H9 (cell line): Measurements from ENCODE around the gene PLAA. TPM values are rescaled to one million over a fixed set of nuclear protein-coding genes. Genes with fewer than 3 reads are reported as not detected.

Source experiments
- DNase-seq: peaks from one replicate; pipeline ENCODE4 v3.0.0-alpha.2; 2017
- H2AFZ ChIP-seq: one replicate; pipeline ENCODE4 v1.6.1; 2013; ENCODE audit warnings: mild to moderate bottlenecking, low read length, control low read depth, moderate library complexity
- H2AK5ac ChIP-seq: 2 replicates; pipeline ENCODE4 v1.6.1; 2013; ENCODE audit warnings: low read length, control low read depth, mixed read lengths; ENCODE audit not compliant: insufficient read length
- H2BK120ac ChIP-seq: one replicate; pipeline ENCODE4 v1.6.1; 2013; ENCODE audit warnings: low read depth, mild to moderate bottlenecking, low read length, control low read depth, inconsistent platforms; ENCODE audit not compliant: poor library complexity, severe bottlenecking
- H2BK12ac ChIP-seq: 2 replicates; pipeline ENCODE4 v1.6.1; 2013; ENCODE audit warnings: low read length, control low read depth, mixed read lengths, low read depth; ENCODE audit not compliant: insufficient read length
- H2BK15ac ChIP-seq: 2 replicates; pipeline ENCODE4 v1.6.1; 2013; ENCODE audit warnings: low read depth, low read length, control low read depth
- H2BK20ac ChIP-seq: one replicate; pipeline ENCODE4 v1.6.1; 2013; ENCODE audit warnings: low read depth, mild to moderate bottlenecking, low read length, control low read depth, inconsistent platforms; ENCODE audit not compliant: poor library complexity, severe bottlenecking
- H2BK5ac ChIP-seq: 2 replicates; pipeline ENCODE4 v1.6.1; 2013; ENCODE audit warnings: low read length, control low read depth, mixed read lengths; ENCODE audit not compliant: insufficient read length
- H3K14ac ChIP-seq: 2 replicates; pipeline ENCODE4 v1.6.1; 2013; ENCODE audit warnings: low read length, control low read depth; ENCODE audit not compliant: insufficient read depth
- H3K18ac ChIP-seq: 2 replicates; pipeline ENCODE4 v1.6.1; 2013; ENCODE audit warnings: low read depth, mild to moderate bottlenecking, mixed read lengths, low read length, control low read depth; ENCODE audit not compliant: insufficient read length
- H3K23ac ChIP-seq: 2 replicates; pipeline ENCODE4 v1.6.1; 2013; ENCODE audit warnings: low read length, control low read depth, mixed read lengths, low read depth; ENCODE audit not compliant: insufficient read length
- H3K23me2 ChIP-seq: 2 replicates; pipeline ENCODE4 v1.6.1; 2013; ENCODE audit warnings: low read depth, mild to moderate bottlenecking, mixed read lengths, low read length, control low read depth; ENCODE audit not compliant: insufficient read length, poor library complexity, severe bottlenecking
- H3K27ac ChIP-seq: 2 replicates; pipeline ENCODE4 v1.5.1; 2013; ENCODE audit warnings: low read length, control low read depth, mixed read lengths, low read depth; ENCODE audit not compliant: insufficient read length
- H3K27me3 ChIP-seq: 2 replicates; pipeline ENCODE4 v1.6.1; 2013; ENCODE audit warnings: low read length, control low read depth, inconsistent platforms; ENCODE audit not compliant: insufficient read depth
- H3K4ac ChIP-seq: 2 replicates; pipeline ENCODE4 v1.6.1; 2013; ENCODE audit warnings: low read depth, mild to moderate bottlenecking, control low read depth, inconsistent platforms, low read length, moderate library complexity
- H3K4me1 ChIP-seq: 2 replicates; pipeline ENCODE4 v1.6.1; 2013; ENCODE audit warnings: low read length, control low read depth, inconsistent platforms; ENCODE audit not compliant: insufficient read depth
- H3K4me2 ChIP-seq: 2 replicates; pipeline ENCODE4 v1.6.1; 2013; ENCODE audit warnings: low read length, control low read depth, mixed read lengths; ENCODE audit not compliant: insufficient read length, insufficient read depth
- H3K56ac ChIP-seq: 2 replicates; pipeline ENCODE4 v1.6.1; 2013; ENCODE audit warnings: low read depth, mild to moderate bottlenecking, mixed read lengths, low read length, control low read depth; ENCODE audit not compliant: insufficient read length
- H3K79me1 ChIP-seq: 2 replicates; pipeline ENCODE4 v1.6.1; 2013; ENCODE audit warnings: low read depth, mild to moderate bottlenecking, moderate library complexity, low read length, control low read depth, inconsistent platforms; ENCODE audit not compliant: insufficient read depth, poor library complexity, severe bottlenecking
- H3K79me2 ChIP-seq: 2 replicates; pipeline ENCODE4 v1.6.1; 2013; ENCODE audit warnings: low read length, control low read depth, inconsistent platforms; ENCODE audit not compliant: insufficient read depth
- H3K9ac ChIP-seq: 2 replicates; pipeline ENCODE4 v1.6.1; 2013; ENCODE audit warnings: low read length, control low read depth, mixed read lengths; ENCODE audit not compliant: insufficient read length; ENCODE audit errors: extremely low read depth
- H3K9me3 ChIP-seq: one replicate; pipeline ENCODE4 v1.6.1; 2013; ENCODE audit warnings: low read depth, low read length, inconsistent platforms; ENCODE audit not compliant: control insufficient read depth
- H3T11ph ChIP-seq: one replicate; pipeline ENCODE4 v1.6.1; 2013; ENCODE audit warnings: mild to moderate bottlenecking, low read length, control low read depth, inconsistent platforms
- H4K20me1 ChIP-seq: one replicate; pipeline ENCODE4 v1.6.1; 2013; ENCODE audit not compliant: control insufficient read depth, insufficient read length, insufficient read depth
- H4K5ac ChIP-seq: 2 replicates; pipeline ENCODE4 v1.6.1; 2013; ENCODE audit warnings: low read depth, mild to moderate bottlenecking, mixed read lengths, low read length, control low read depth; ENCODE audit not compliant: insufficient read length
- H4K8ac ChIP-seq: replicated peaks from 2 replicates; pipeline ENCODE4 v1.6.1; 2013; ENCODE audit warnings: low read length, control low read depth, mixed read lengths, low read depth; ENCODE audit not compliant: insufficient read length
- H4K91ac ChIP-seq: 2 replicates; pipeline ENCODE4 v1.6.1; 2013; ENCODE audit warnings: low read depth, mild to moderate bottlenecking, moderate library complexity, mixed read lengths, low read length, control low read depth; ENCODE audit not compliant: insufficient read length
- H3K27ac Mint-ChIP-seq, 3 experiments: 2 replicates in 2 of 3; 3 replicates in 1 of 3; pipeline ENCODE4 v1.8.0; 2020 to 2021; ENCODE audit warnings: mixed read lengths in 3 of 3, mild to moderate bottlenecking in 1 of 3, moderate library complexity in 1 of 3
- H3K27me3 Mint-ChIP-seq: 2 replicates; pipeline ENCODE4 v1.8.0; 2021; ENCODE audit warnings: low read depth, mild to moderate bottlenecking, moderate library complexity, mixed read lengths
- H3K36me3 Mint-ChIP-seq, 3 experiments: 2 replicates in 2 of 3; 3 replicates in 1 of 3; pipeline ENCODE4 v1.8.0; 2020 to 2021; ENCODE audit warnings: low read depth in 3 of 3, mixed read lengths in 3 of 3; ENCODE audit not compliant: insufficient read depth in 1 of 3
- H3K4me1 Mint-ChIP-seq, 2 experiments: 2 replicates each; pipeline ENCODE4 v1.8.0; 2020; ENCODE audit warnings: mixed read lengths in 2 of 2
- H3K4me3 Mint-ChIP-seq, 2 experiments: 2 replicates in 1 of 2; 3 replicates in 1 of 2; pipeline ENCODE4 v1.8.0; 2020 to 2021; ENCODE audit warnings: mild to moderate bottlenecking in 2 of 2, mixed read lengths in 2 of 2, moderate library complexity in 1 of 2
- H3K9me3 Mint-ChIP-seq, 2 experiments: 2 replicates in 1 of 2; 3 replicates in 1 of 2; pipeline ENCODE4 v1.8.0; 2020; ENCODE audit warnings: mild to moderate bottlenecking in 2 of 2, mixed read lengths in 2 of 2, moderate library complexity in 1 of 2
- CTCF ChIP-seq: fragments of 200-600 bp; sonication (generic); conservative IDR thresholded peaks from 3 replicates; pipeline ENCODE4 v1.8.0; 2021; ENCODE audit warnings: antibody characterized with exemption, mild to moderate bottlenecking
- WGBS: extraction: QIAGEN DNeasy Blood & Tissue Kit; methylation state at CpG from one replicate; pipeline ENCODE4 v1.1.7; 2013; ENCODE audit warnings: missing lambda C conversion rate, low lambda C conversion rate, mixed read lengths; ENCODE audit not compliant: insufficient read length; ENCODE audit errors: extremely low coverage; 5-methylcytosine and 5-hydroxymethylcytosine counted together
- total RNA-seq: library from RNA; stranded (reverse); gene quantifications from 2 replicates; pipeline ENCODE4 v1.2.1, GENCODE V29; 2021

PLAA gene
- total RNA-seq, 1 experiment from 2014 or later = 65.0 TPM

- no peak overlapping the region for H4K91ac ChIP-seq
- Mint-ChIP-seq H3K4me3 (no peak overlapping the region), H3K9me3 (peaks cover 8 to 9% of the 10 kb centered on the region in 2 experiments), H3K27me3 (no peaks in the 10 kb centered on the region), H3K36me3 (peaks cover 12 to 21% (median 21%) of the 10 kb centered on the region in 3 experiments), H3K4me1 (peaks cover 22 to 26% of the 10 kb centered on the region in 2 experiments), H3K27ac (peak overlapping the region in 1 of 3 experiments; percentile 46; a peak in 1 of 7 replicates)
- no peak overlapping the region for H3K56ac ChIP-seq
- no peak for DNase-seq
- no peak overlapping the region for H3K23ac ChIP-seq
- H2BK5ac ChIP-seq = no peak overlapping the region
- no peak for TF ChIP-seq CTCF
- H3K79me1 ChIP-seq = peaks cover 3% of the 10 kb centered on the region
- H3K79me2 ChIP-seq = peaks cover 25% of the 10 kb centered on the region; the same call in 1 of the 2 replicates
- no peak overlapping the region for H2AK5ac ChIP-seq
- peaks cover 2% of the 10 kb centered on the region; the same call in 1 of the 2 replicates for H3K4me1 ChIP-seq
- H2AFZ ChIP-seq = no peak overlapping the region
- H3K23me2 ChIP-seq = no peaks in the 10 kb centered on the region
- H3K9me3 ChIP-seq = no peaks in the 10 kb centered on the region
- no CpG with 5 or more reads among the region's 3 CpGs for WGBS
- H3K27me3 ChIP-seq = no peaks in the 10 kb centered on the region
- no peak overlapping the region for H4K5ac ChIP-seq
- no peak overlapping the region for H3K4ac ChIP-seq
- no peak overlapping the region for H3K18ac ChIP-seq
- H3T11ph ChIP-seq = no peak overlapping the region
- H3K27ac ChIP-seq = no peak overlapping the region
- no peak overlapping the region for H2BK12ac ChIP-seq
- H3K14ac ChIP-seq = no peak overlapping the region
- H3K4me2 ChIP-seq = no peak overlapping the region
- H2BK120ac ChIP-seq = no peak overlapping the region
- H3K9ac ChIP-seq = no peak overlapping the region
- no peak overlapping the region for H2BK20ac ChIP-seq
- H2BK15ac ChIP-seq = no peak overlapping the region
- H4K20me1 ChIP-seq = no peaks in the 10 kb centered on the region
- no peak overlapping the region for H4K8ac ChIP-seq
Observed at GRCh38 chr9:26937816-26938371, 9.1 kb downstream of the PLAA start.
